Measurements from ENCODE around the gene SLC4A3. TPM values are rescaled to one million over a fixed set of nuclear protein-coding genes. Genes with fewer than 3 reads are reported as not detected.

The SLC4A3 gene
- total and polyA plus RNA-seq, 2 of the 13 experiments (the other 11 are each of a cell fraction or from before 2014, with no cell fraction given) = 0.18 to 0.95 TPM

GRCh38 chr2:219578811-219579613 is 48.4 kb upstream of the SLC4A3 start (continued):
- TF ChIP-seq MAZ (IDR thresholded peaks at IDR 0.05; ENCODE audit: borderline replicate concordance, low read depth, low read length) (no peak), MAZ (CRISPR knock-in tag; IDR thresholded peaks at IDR 0.05; ENCODE audit: low read depth) (no peak), EP300 (IDR thresholded peaks at IDR 0.05; ENCODE audit: low read depth in 2 of 2, low read length in 2 of 2) (no peak), EP300 (CRISPR knock-in tag; IDR thresholded peaks at IDR 0.05; ENCODE audit: borderline replicate concordance) (no peak), ZSCAN22 (CRISPR knock-in tag; IDR thresholded peaks at IDR 0.05) (no peak), ZNF816 (CRISPR knock-in tag; IDR thresholded peaks at IDR 0.05; ENCODE audit: borderline replicate concordance) (no peak), ZNF296 (CRISPR knock-in tag; conservative IDR thresholded peaks at IDR 0.05) (no peak), TCF7L2 (IDR thresholded peaks at IDR 0.05; ENCODE audit: low read depth, low read length) (no peak), FOXA3 (CRISPR knock-in tag; IDR thresholded peaks at IDR 0.05) (no peak), FOXP1 (IDR thresholded peaks at IDR 0.05) (no peak), FOXP1 (CRISPR knock-in tag; IDR thresholded peaks at IDR 0.05) (no peak), MBD4 (IDR thresholded peaks at IDR 0.05; ENCODE audit: borderline replicate concordance, low read length) (no peak), AHDC1 (CRISPR knock-in tag; IDR thresholded peaks at IDR 0.05; ENCODE audit: borderline replicate concordance) (0 out of 2 replicates have a peak, but pooled peaks have one; percentile 4), ZBTB10 (CRISPR knock-in tag; IDR thresholded peaks at IDR 0.05; ENCODE audit: borderline replicate concordance) (no peak), SYNCRIP (IDR thresholded peaks at IDR 0.05; ENCODE audit: insufficient read depth, low read depth, low read length) (no peak), ATF1 (CRISPR knock-in tag; IDR thresholded peaks at IDR 0.05) (no peak), ZBTB38 (CRISPR knock-in tag; IDR thresholded peaks at IDR 0.05) (no peak), ZNF629 (CRISPR knock-in tag; conservative IDR thresholded peaks at IDR 0.05) (no peak), CEBPB (IDR thresholded peaks at IDR 0.05; ENCODE audit: borderline replicate concordance, low read depth, low read length) (peak; percentile 93), ZNF382 (CRISPR knock-in tag; IDR thresholded peaks at IDR 0.05; ENCODE audit: borderline replicate concordance) (no peak), FOSL2 (CRISPR knock-in tag; IDR thresholded peaks at IDR 0.05) (no peak), HIVEP1 (CRISPR knock-in tag; IDR thresholded peaks at IDR 0.05) (no peak)
- TF ChIP-seq, protein P1, sequence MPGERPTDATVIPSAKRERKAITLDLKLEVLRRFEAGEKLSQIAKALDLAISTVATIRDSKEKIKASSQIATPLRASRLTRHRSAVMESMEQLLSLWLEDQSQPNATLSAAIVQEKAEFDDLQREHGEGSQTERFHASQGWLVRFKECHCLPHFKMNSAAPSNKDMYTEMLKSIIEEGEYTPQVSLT (CRISPR knock-in tag; IDR thresholded peaks at IDR 0.05; ENCODE audit: borderline replicate concordance, low read depth) = no peak
